Gastroesophageal sphincter (tissue), 4 donors: ENCODE results near the gene NCL. TPM values are rescaled to one million over a fixed set of nuclear protein-coding genes. Genes with fewer than 3 reads are reported as not detected.
"Not testable (repeated sequence)": the region's sequence is repeated elsewhere in the genome, so short reads cannot be mapped to it uniquely, and the experiment has no call there.

ENCODE experiments used
- ATAC-seq: fragments of 150-250 bp; one replicate; pipeline ENCODE4 v1.9.1; 2016; ENCODE audit warnings: mild to moderate bottlenecking, moderate library complexity
- H3K27ac ChIP-seq, 4 donors: fragments of 200-600 bp; sonication (generic) in 3 of 4; 1 replicate in 3 of 4; 2 replicates in 1 of 4; pipeline ENCODE4 v1.5.1; 2016 to 2019
- H3K27me3 ChIP-seq: fragments of 200-600 bp; sonication (generic); one replicate; pipeline ENCODE4 v1.5.1; 2019
- H3K36me3 ChIP-seq, 2 donors: fragments of 200-600 bp; sonication (generic); one replicate each; pipeline ENCODE4 v1.5.1; 2019; ENCODE audit warnings: control low read depth in 1 of 2
- H3K4me1 ChIP-seq, 3 donors: fragments of 200-600 bp; sonication (generic); 1 replicate in 2 of 3; 2 replicates in 1 of 3; pipeline ENCODE4 v1.5.1; 2016 to 2019; ENCODE audit warnings: control low read depth in 2 of 3
- H3K4me3 ChIP-seq, 2 donors: fragments of 200-600 bp; sonication (generic); one replicate each; pipeline ENCODE4 v1.5.1; 2019; ENCODE audit warnings: mild to moderate bottlenecking in 1 of 2, moderate library complexity in 1 of 2
- H3K9me3 ChIP-seq, 3 donors: fragments of 200-600 bp; sonication (generic); one replicate each; pipeline ENCODE4 v1.5.1; 2017 to 2019; ENCODE audit warnings: control low read depth in 2 of 3
- EP300 ChIP-seq: sonication (generic); formaldehyde crosslinking; IDR thresholded peaks from one replicate; pipeline ENCODE4 v1.6.1; 2017; ENCODE audit warnings: antibody characterized with exemption, mild to moderate bottlenecking
- POLR2A ChIP-seq, 2 donors: fragments of 450-650 bp; IDR thresholded peaks; one replicate each; pipeline ENCODE4 v1.6.1; 2017; ENCODE audit warnings: antibody characterized with exemption in 2 of 2, mild to moderate bottlenecking in 2 of 2, moderate library complexity in 1 of 2
- POLR2AphosphoS5 ChIP-seq: sonication (generic); formaldehyde crosslinking; IDR thresholded peaks from one replicate; pipeline ENCODE4 v1.6.1; 2017; ENCODE audit warnings: antibody characterized with exemption
- WGBS, 2 donors: methylation state at CpG; one replicate each; pipeline ENCODE4 v1.1.5; 2018; ENCODE audit warnings: low coverage in 1 of 2; 5-methylcytosine and 5-hydroxymethylcytosine counted together
- total RNA-seq, 4 donors: library from RNA; depleted of rRNA; stranded (reverse); fragments of >200 nt; gene quantifications; one replicate each; pipeline ENCODE4 v1.1.0, GENCODE V29; 2016
- TF ChIP-seq, protein P1 (sequence below), 4 experiments: fragments of 200-600 bp in 2 of 4; fragments of 450-650 bp in 2 of 4; sonication (generic) in 1 of 4; IDR thresholded peaks; one replicate each; pipeline ENCODE4 v1.5.1; 2017 to 2019; ENCODE audit warnings: antibody characterized with exemption in 4 of 4, mild to moderate bottlenecking in 2 of 4, moderate library complexity in 2 of 4

The NCL gene
- total RNA-seq, 4 donors from 2014 or later = 106 to 163 (median 147) TPM

- no peak for TF ChIP-seq POLR2AphosphoS5
- TF ChIP-seq, protein P1, sequence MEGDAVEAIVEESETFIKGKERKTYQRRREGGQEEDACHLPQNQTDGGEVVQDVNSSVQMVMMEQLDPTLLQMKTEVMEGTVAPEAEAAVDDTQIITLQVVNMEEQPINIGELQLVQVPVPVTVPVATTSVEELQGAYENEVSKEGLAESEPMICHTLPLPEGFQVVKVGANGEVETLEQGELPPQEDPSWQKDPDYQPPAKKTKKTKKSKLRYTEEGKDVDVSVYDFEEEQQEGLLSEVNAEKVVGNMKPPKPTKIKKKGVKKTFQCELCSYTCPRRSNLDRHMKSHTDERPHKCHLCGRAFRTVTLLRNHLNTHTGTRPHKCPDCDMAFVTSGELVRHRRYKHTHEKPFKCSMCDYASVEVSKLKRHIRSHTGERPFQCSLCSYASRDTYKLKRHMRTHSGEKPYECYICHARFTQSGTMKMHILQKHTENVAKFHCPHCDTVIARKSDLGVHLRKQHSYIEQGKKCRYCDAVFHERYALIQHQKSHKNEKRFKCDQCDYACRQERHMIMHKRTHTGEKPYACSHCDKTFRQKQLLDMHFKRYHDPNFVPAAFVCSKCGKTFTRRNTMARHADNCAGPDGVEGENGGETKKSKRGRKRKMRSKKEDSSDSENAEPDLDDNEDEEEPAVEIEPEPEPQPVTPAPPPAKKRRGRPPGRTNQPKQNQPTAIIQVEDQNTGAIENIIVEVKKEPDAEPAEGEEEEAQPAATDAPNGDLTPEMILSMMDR (IDR thresholded peaks at IDR 0.05) = no peak
- TF ChIP-seq POLR2A (IDR thresholded peaks at IDR 0.05) = no peak
- TF ChIP-seq EP300 = no peak
- no peak overlapping the region for H3K4me3 ChIP-seq
- WGBS, 2 donors = 79 to 87% methylated on average over 8 of the region's 8 CpGs
- no peaks in the 10 kb centered on the region for H3K4me1 ChIP-seq
- no peak overlapping the region for H3K27ac ChIP-seq
- no peaks in the 10 kb centered on the region for H3K36me3 ChIP-seq
- H3K27me3 ChIP-seq = no peaks in the 10 kb centered on the region
- H3K9me3 ChIP-seq = peaks cover 0 to 6% (median 0%) of the 10 kb centered on the region in 3 donors
- ATAC-seq = no peak
Observed at GRCh38 chr2:231433990-231434389, 30.3 kb downstream of the NCL start.

GRCh38 chr2:231431606-231432005, 32.7 kb downstream of the NCL start:
- Histone ChIP-seq H3K9me3 (peaks cover 0 to 6% (median 0%) of the 10 kb centered on the region in 3 donors), H3K27me3 (no peaks in the 10 kb centered on the region), H3K4me3 (no peak overlapping the region), H3K4me1 (no peaks in the 10 kb centered on the region), H3K27ac (no peak overlapping the region), H3K36me3 (no peaks in the 10 kb centered on the region)
- no peak for ATAC-seq
- TF ChIP-seq POLR2A (IDR thresholded peaks at IDR 0.05) (no peak), EP300 (no peak), POLR2AphosphoS5 (no peak)
- TF ChIP-seq, protein P1 (IDR thresholded peaks at IDR 0.05) = no peak
- WGBS, 2 donors = 78 to 96% methylated on average over 4 of the region's 4 CpGs

GRCh38 chr2:231430437-231430836, 33.8 kb downstream of the NCL start:
- H3K36me3 ChIP-seq, ATAC-seq, H3K27ac ChIP-seq, H3K4me1 ChIP-seq, H3K4me3 ChIP-seq, H3K9me3 ChIP-seq, H3K27me3 ChIP-seq: not testable (repeated sequence)
- WGBS, 2 donors = 93 to 100% methylated on average over 4 of the region's 4 CpGs

GRCh38 chr2:231429901-231430300, 34.4 kb downstream of the NCL start:
- Histone ChIP-seq H3K9me3 (peaks cover 0 to 6% (median 0%) of the 10 kb centered on the region in 3 donors), H3K4me1 (no peaks in the 10 kb centered on the region), H3K4me3 (no peak overlapping the region), H3K36me3 (no peaks in the 10 kb centered on the region), H3K27ac (no peak overlapping the region), H3K27me3 (no peaks in the 10 kb centered on the region)
- no peak for ATAC-seq
- TF ChIP-seq, protein P1 (IDR thresholded peaks at IDR 0.05) = no peak
- TF ChIP-seq POLR2AphosphoS5 (no peak), POLR2A (IDR thresholded peaks at IDR 0.05) (no peak), EP300 (no peak)
- 81 to 84% methylated on average over 3 of the region's 3 CpGs for WGBS, 2 donors

DNA sequence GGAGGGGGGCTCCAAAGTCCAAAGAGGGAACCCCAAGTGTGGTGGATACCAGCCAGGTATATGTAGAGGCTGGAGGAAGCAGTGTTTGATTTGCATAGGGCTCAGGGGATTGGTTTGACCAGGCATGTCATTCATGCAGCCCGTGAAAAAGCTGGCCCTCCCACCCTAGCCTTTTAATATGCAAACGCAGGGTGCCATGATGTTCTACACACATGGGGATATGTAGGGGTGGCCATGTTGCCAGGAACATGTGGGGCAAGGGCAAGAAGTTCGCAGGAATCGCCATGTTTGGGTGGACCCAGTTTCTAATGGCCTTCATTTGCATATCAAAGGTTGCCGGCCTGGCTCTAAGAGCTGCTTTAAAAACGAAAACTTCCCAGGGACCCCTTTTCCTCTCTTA, 35.1 kb downstream of the NCL start:
- Histone ChIP-seq H3K4me1 (no peaks in the 10 kb centered on the region), H3K27ac (no peak overlapping the region), H3K27me3 (no peaks in the 10 kb centered on the region), H3K9me3 (peaks cover 0 to 6% (median 0%) of the 10 kb centered on the region in 3 donors), H3K36me3 (no peaks in the 10 kb centered on the region), H3K4me3 (no peak overlapping the region)
- TF ChIP-seq, protein P1 (IDR thresholded peaks at IDR 0.05) = no peak
- TF ChIP-seq POLR2A (IDR thresholded peaks at IDR 0.05) (no peak), POLR2AphosphoS5 (no peak), EP300 (no peak)
- ATAC-seq = no peak
- WGBS, 2 donors = 64 to 78% methylated on average over 4 of the region's 6 CpGs
